Lower leg skin (tissue), 4 donors: Measurements from ENCODE around the gene MAP6. TPM values are rescaled to one million over a fixed set of nuclear protein-coding genes. Genes with fewer than 3 reads are reported as not detected.

Experiments
- DNase-seq, 2 donors: peaks; one replicate each; pipeline ENCODE4 v3.0.0-alpha.2; 2019; ENCODE audit warnings: low spot score in 2 of 2
- H3K4me3 ChIP-seq: fragments of 200-600 bp; sonication (generic); 2 replicates; pipeline ENCODE4 v1.5.1; 2017; ENCODE audit warnings: mild to moderate bottlenecking, low read depth; ENCODE audit not compliant: poor library complexity, severe bottlenecking
- POLR2A ChIP-seq, 2 donors: fragments of 450-650 bp; IDR thresholded peaks; one replicate each; pipeline ENCODE4 v1.6.1; 2016 to 2017; ENCODE audit warnings: antibody characterized with exemption in 2 of 2, mild to moderate bottlenecking in 1 of 2, moderate library complexity in 1 of 2
- WGBS, 2 donors: methylation state at CpG; one replicate each; pipeline ENCODE4 v1.1.5; 2018; 5-methylcytosine and 5-hydroxymethylcytosine counted together
- intact Hi-C: fragments of 100-400 bp; cut with DNase I; formaldehyde crosslinking; loops from one replicate; pipeline ENCODE4 v1.15.0; 2023; ENCODE audit warnings: low total_unique reads
- total RNA-seq, 4 donors: library from RNA; depleted of rRNA; stranded (reverse); fragments of >200 nt; gene quantifications; one replicate each; pipeline ENCODE4 v1.1.0, GENCODE V29; 2016
- TF ChIP-seq, protein P1 (sequence below), 3 donors: fragments of 450-650 bp; IDR thresholded peaks; one replicate each; pipeline ENCODE4 v1.5.1; 2016; ENCODE audit warnings: antibody characterized with exemption in 3 of 3, mild to moderate bottlenecking in 3 of 3, moderate library complexity in 2 of 3

Gene MAP6
- total RNA-seq, 4 donors from 2014 or later: 3.1 to 16.1 (median 10.0) TPM

DNA sequence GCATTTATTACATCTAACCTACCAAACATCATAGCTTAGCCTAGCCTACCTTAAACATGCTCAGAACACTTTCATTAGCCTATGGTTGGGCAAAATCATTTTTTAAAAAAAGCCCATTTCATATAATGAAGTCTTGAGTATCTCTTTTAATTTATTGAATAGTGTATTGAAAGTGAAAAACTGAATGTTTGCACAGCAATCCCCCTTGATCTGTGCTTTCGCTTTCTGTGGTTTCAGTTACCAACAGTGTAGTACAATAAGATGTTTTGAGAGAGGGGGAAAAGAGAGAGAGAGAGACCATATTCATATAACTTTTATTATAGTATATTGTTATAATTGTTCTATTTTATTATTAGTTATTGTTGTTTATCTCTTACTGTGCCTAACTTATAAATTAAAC lies 8.4 kb upstream of the MAP6 start:
- intact Hi-C loops: no loop called here
- TF ChIP-seq POLR2A (IDR thresholded peaks at IDR 0.05): no peak
- TF ChIP-seq, protein P1, sequence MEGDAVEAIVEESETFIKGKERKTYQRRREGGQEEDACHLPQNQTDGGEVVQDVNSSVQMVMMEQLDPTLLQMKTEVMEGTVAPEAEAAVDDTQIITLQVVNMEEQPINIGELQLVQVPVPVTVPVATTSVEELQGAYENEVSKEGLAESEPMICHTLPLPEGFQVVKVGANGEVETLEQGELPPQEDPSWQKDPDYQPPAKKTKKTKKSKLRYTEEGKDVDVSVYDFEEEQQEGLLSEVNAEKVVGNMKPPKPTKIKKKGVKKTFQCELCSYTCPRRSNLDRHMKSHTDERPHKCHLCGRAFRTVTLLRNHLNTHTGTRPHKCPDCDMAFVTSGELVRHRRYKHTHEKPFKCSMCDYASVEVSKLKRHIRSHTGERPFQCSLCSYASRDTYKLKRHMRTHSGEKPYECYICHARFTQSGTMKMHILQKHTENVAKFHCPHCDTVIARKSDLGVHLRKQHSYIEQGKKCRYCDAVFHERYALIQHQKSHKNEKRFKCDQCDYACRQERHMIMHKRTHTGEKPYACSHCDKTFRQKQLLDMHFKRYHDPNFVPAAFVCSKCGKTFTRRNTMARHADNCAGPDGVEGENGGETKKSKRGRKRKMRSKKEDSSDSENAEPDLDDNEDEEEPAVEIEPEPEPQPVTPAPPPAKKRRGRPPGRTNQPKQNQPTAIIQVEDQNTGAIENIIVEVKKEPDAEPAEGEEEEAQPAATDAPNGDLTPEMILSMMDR (IDR thresholded peaks at IDR 0.05): no peak
- 87 to 92% methylated on average over 1 of the region's 1 CpG for WGBS, 2 donors
- DNase-seq: no peak
- H3K4me3 ChIP-seq: no peak overlapping the region

GRCh38 chr11:75673977-75674582 lies 5.2 kb upstream of the MAP6 start:
- TF ChIP-seq, protein P1 (IDR thresholded peaks at IDR 0.05): no peak
- no peak for TF ChIP-seq POLR2A (IDR thresholded peaks at IDR 0.05)
- WGBS, 2 donors: 79 to 86% methylated on average over 4 of the region's 4 CpGs
- DNase-seq: no peak
- H3K4me3 ChIP-seq: no peak overlapping the region
- intact Hi-C loops: no loop called here

- peak overlapping the region; percentile 17 for H3K4me3 ChIP-seq
- intact Hi-C loops: no loop called here
- WGBS, 2 donors: 1 to 2% methylated on average over 9 to 30 of the region's 73 CpGs
- DNase-seq: no peak
- TF ChIP-seq POLR2A (IDR thresholded peaks at IDR 0.05): no peak
- TF ChIP-seq, protein P1 (IDR thresholded peaks at IDR 0.05): no peak
These were observed 897 bp downstream of the MAP6 start for GRCh38 chr11:75667831-75668450.

DNA sequence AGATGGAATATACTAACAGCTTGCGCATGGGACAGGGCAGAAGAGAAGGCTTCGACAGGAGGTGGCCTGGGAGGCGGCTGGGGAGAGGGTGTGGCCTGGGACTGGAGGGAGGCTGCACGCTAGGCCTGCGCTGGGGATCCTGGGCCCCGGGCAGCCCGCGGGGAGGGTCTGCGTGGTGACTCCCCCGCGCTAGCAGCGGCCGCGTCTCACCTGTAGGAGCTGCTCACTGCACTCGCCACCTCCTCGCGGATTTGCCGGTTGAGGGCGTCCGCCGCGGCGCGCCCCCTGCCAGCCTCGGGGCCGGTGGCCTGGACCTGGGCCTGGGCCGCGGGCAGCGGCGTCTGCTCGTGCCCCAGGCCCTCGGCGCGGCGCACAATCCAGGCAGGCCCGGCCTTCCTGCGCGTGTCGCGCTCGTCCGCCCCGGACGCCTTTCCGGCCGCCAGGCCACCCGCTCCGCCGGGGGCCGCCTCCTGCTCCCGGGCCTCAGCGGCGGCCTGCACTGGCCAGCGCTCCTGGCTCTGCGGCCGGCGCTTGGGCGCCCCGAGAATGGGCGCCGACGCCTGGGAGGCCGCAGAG lies 1.5 kb downstream of the MAP6 start:
- intact Hi-C loops: no loop called here
- WGBS, 2 donors: 3 to 4% methylated on average over 12 to 30 of the region's 63 CpGs
- no peak for TF ChIP-seq POLR2A (IDR thresholded peaks at IDR 0.05)
- TF ChIP-seq, protein P1 (IDR thresholded peaks at IDR 0.05): no peak
- DNase-seq: no peak
- H3K4me3 ChIP-seq: peak overlapping the region; percentile 17

DNA sequence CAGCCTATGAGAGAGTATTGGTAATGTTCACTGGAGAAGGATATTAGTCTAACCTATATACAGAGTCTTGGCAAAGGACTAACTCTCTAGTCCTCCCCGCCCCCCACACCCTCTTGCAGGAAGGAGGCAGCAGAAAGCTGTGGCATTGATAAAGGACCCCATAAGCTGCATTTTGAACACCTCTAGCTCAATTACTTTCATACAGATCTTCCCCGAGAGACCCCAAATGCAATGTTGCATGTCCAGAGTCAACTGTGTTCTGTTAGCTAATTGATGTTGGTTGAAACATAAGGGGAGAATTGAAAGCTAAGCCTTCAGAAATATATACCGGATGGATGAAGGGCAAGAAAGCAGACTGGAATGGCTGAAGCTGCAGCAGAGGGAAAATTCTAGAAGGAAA lies 2.8 kb downstream of the MAP6 start:
- H3K4me3 ChIP-seq: no peak overlapping the region
- no peak for DNase-seq
- TF ChIP-seq, protein P1 (IDR thresholded peaks at IDR 0.05): no peak
- TF ChIP-seq POLR2A (IDR thresholded peaks at IDR 0.05): no peak
- intact Hi-C loops: no loop called here
- WGBS, 2 donors: 85 to 93% methylated on average over 3 of the region's 3 CpGs
